GM18868 (cell line): ENCODE measurements around the gene SEZ6L.

Source experiments
- ATAC-seq: cut with Tn5 transposase; IDR thresholded peaks from one replicate; pipeline ENCODE4 v1.9.1; 2021; ENCODE audit warnings: mild to moderate bottlenecking, moderate library complexity; ENCODE audit not compliant: unreplicated experiment

Gene SEZ6L

GRCh38 chr22:26416256-26416655, 247.0 kb downstream of the SEZ6L start:
- no peak for ATAC-seq

DNA sequence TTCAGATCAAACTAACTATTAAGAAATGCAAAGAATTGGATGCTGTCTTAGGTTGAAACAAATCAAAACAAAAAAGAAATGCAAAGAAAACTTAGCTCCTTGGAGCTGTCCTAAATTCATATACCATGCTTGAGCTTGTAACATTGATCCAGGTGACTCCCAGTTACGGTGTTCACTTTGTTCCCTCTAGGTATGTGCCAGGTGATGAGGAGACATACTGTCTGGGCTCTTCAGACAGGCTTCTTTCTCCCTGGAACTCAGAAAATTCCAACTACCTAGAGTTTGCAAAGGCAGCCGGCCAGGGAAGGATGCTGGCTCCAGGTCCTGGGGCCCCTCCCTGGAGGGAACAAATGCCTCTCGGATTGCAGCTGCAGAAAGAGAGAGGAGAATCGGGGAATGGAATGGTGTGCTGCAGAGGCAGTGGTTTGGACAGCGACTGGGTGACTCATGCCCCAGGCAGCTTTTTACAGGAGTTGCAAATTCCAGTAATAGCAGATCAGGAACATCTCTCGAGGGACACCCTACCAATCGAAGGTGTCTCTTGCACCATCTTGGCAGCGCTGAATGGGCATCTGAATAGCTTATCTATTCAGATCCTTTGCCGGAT, 247.5 kb downstream of the SEZ6L start:
- ATAC-seq, result no peak

DNA sequence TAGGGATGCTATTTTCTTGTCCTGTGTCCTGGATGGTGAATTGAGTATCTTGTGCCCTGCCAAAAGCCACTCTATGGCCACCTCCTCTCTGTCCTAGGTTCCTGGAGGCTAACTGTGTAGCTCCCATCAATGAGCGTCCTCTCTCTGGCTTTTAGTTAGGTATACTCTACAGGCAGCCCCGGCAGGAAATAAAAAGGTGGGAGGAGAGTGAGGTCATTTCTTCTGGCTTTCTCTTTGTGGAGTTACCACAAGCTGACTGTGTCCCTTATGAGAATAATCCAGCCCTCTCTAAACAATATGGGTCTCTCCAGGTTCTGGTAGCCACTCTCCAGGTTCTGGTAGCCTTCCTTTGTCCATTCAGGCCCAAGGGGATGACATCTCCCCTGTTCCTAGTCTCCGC, 248.1 kb downstream of the SEZ6L start:
- ATAC-seq, result no peak

GRCh38 chr22:26418620-26419019, 249.4 kb downstream of the SEZ6L start:
- no peak for ATAC-seq

- ATAC-seq, result no peak
Measured at GRCh38 chr22:26426924-26427323, 257.7 kb downstream of the SEZ6L start.

DNA sequence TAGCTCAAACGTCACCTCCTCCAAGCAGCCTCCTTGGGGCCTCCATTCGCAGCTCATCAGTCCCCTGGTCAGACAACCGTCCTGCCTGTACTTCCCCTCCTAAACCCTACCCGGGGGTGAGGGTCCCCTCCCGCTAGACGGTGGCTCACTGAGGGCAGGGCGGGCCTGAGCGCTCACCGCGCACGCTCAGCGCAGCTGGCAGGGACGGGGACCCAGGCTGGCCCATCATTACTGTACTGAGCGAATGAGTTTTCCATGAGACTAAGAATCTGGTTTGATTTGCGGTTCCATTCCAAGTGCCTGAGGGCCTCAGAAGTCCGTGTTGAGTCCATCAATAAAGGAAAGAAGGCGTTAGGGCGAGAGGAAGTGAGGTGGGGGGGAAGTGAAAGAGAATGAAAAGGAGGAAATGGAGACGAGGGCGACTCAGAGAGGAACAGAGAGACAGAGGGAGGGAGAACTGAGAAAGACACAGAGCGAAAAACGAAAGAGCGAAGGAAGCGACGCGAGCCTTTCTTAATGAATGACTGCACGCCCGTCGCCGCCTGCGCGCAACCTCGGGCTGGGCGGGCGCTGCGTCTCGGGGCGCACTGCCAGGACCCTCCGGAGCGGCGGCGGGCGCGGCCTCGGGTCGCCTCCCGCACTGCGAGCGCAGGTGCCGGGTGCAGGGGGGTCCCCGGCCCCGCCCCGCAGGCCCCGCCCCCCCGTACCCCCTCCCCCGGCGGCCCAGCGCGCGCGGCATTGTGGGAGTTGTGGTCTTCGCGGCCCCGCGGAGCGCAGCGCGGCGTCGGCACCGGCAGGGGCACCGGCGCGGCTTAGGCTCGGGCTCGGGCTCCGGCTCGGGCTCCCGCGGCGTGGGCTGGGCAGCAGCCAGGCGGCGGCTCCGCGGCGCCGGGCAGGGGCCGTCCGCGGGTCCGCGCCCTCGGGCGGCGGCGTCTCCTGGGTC, 259.5 kb downstream of the SEZ6L start, which contains the start of gene ASPHD2:
ASPHD2 (plus strand) TSS at position 746 of the 943 bp plus-strand sequence. CDS start 4,356 bp downstream, outside the sequence.
- ATAC-seq, result peak; percentile 71

GRCh38 chr22:26429458-26430286, 260.4 kb downstream of the SEZ6L start:
- no peak for ATAC-seq

DNA sequence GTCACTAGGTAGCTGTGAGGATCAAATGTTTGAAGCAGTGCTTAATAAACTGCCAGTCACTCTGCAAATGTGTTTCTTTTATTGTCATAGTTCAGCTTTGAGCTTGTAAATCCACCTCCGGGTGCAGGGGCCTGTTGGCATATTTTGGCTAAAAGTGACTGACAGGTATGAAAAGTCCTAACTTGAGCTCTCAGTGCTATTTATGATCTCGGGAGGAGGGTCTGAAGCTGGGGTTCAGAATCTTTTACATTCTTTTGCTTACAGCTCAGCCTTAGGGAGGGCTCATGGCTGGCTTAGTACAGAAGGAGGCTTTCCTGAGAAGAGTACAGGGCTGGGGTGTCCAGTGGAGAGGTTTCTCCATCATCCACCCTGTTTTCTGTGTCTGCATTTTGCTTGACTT, 261.3 kb downstream of the SEZ6L start:
- ATAC-seq, result no peak

GRCh38 chr22:26431261-26431995, 262.2 kb downstream of the SEZ6L start:
- ATAC-seq, result no peak

DNA sequence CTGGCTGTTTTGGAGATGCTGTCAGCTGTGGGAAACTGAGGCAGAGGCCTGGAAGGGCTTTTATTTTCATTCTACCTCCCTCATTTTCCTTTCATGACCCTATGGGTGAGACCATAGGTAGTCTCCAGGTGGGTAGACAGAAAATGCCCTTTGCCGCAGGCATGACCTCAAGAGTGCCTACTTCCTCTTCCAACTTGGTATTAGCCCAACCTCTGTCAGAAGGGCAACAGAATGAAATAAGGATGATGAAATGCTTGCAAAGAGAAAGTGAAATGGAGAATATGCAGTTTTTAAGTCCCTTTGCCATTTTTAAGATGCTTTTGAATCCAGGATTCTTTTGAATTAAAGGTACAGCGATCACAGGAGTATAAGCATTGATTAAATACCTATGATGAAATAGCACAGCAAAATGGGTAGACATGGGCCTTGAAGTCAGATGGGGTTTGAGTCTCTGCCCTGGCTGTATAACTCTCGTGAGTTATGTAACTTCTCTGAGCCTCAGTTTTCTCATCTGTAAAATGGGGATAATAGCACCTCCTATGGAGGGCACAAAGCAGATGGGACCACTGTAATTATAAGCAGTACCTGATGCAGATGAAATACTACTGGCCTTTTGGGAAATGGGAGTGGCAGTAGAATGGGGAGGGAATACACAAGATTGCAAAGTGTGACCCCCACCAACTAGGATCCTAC, 263.5 kb downstream of the SEZ6L start:
- no peak for ATAC-seq
